Measurements from ENCODE around the gene TREX2.

DNA sequence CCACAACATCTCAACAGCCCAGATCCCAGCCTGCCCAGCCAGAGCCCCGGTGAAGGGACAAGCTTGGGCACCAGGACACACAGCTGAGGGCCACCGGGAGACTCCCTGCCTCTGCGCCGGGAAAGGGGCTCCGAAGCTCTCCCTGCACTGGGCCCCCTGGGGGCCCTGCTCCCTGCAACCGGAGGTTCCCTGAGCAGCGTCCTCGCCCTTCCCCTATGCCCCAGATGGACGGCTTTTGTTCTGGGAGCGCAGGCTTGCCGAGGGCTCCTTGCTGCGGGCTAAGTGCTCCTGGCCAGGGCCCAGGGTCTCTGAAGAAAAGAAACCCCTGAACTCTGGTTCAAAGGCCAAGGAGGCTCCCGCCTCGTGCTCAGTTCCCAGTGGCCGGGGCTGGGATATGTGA lies 35.5 kb downstream of the TREX2 start:
- TF ChIP-seq, protein P1, sequence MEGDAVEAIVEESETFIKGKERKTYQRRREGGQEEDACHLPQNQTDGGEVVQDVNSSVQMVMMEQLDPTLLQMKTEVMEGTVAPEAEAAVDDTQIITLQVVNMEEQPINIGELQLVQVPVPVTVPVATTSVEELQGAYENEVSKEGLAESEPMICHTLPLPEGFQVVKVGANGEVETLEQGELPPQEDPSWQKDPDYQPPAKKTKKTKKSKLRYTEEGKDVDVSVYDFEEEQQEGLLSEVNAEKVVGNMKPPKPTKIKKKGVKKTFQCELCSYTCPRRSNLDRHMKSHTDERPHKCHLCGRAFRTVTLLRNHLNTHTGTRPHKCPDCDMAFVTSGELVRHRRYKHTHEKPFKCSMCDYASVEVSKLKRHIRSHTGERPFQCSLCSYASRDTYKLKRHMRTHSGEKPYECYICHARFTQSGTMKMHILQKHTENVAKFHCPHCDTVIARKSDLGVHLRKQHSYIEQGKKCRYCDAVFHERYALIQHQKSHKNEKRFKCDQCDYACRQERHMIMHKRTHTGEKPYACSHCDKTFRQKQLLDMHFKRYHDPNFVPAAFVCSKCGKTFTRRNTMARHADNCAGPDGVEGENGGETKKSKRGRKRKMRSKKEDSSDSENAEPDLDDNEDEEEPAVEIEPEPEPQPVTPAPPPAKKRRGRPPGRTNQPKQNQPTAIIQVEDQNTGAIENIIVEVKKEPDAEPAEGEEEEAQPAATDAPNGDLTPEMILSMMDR (IDR thresholded peaks at IDR 0.05), result no peak
- TF ChIP-seq POLR2A (IDR thresholded peaks at IDR 0.05), result no peak

Measured in gastroesophageal sphincter (tissue), 3 donors.